HEK293T (cell line): Measurements from ENCODE around the gene OGN.

Source experiments
- ARNT ChIP-seq: fragments of 450-650 bp; IDR thresholded peaks from 2 replicates; pipeline ENCODE4 v1.6.1; 2017; ENCODE audit warnings: mild to moderate bottlenecking
- ELF4 ChIP-seq: fragments of 450-650 bp; IDR thresholded peaks from 2 replicates; pipeline ENCODE4 v1.6.1; 2017; ENCODE audit warnings: antibody characterized with exemption
- HDGF ChIP-seq: fragments of 450-650 bp; IDR thresholded peaks from 2 replicates; pipeline ENCODE4 v1.6.1; 2017; ENCODE audit warnings: antibody characterized with exemption, borderline replicate concordance
- SP1 ChIP-seq: fragments of 450-650 bp; IDR thresholded peaks from 2 replicates; pipeline ENCODE4 v1.6.1; 2017

- TF ChIP-seq ELF4 (no peak), HDGF (no peak), ARNT (no peak), SP1 (no peak)
These were observed 23.8 kb downstream of the OGN start for GRCh38 chr9:92380603-92381002.
